EH (cell line): ENCODE measurements around the gene SULT1A1.

Source experiments
- DNase-seq: peaks from one replicate; pipeline ENCODE4 v3.0.0-alpha.2; 2015; ENCODE audit warnings: low read depth

The SULT1A1 gene

DNA sequence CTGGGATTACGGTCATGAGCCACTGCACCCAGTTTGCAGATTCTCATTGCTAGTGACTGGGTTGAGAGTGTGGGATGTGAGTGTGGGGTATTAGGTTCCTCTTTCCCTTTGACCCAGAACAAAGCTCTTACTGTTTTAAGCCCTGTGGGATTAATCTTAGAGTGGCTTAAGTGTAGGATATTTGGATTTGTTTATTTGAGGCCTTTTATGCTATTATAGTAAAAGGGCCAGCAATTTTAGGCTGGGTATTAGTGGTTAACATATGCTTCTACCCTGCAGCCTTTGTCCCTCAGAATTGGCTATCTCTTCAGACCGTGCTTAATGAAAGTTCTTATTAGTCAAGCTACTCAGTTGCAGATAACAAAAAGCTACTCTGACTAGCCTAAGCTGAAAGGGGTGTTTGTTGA is 52.9 kb downstream of the SULT1A1 start:
- no peak for DNase-seq

DNA sequence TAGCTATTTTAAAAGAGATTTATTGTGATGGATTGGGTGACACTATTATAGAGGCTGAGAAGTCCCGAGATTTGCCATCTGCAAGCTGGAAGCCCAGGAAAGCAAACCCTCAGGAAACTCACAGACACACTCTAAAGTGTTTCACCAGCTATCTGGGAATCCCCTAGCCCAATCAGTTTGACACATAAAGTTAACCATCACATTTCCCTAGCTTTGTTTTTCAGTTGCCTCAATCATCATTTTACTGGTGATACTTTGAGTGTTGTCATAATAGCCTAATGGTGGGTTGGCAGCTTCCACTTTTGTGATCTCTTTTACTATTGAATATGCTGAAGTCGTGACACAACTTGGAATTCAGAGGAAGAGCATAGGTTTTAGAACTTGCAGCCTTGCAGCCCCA is 54.3 kb downstream of the SULT1A1 start:
- no peak for DNase-seq
